DND-41 (cell line): ENCODE measurements around the gene LLGL1.
A peak's percentile ranks its signal among the peaks of the same experiment; 100 is the strongest.

Source experiments
- ATAC-seq: fragments of 200-7000 bp; cut with Tn5 transposase; 3 replicates; pipeline ENCODE4 v1.9.1; 2021; ENCODE audit warnings: low read depth; ENCODE audit not compliant: insufficient read depth
- DNase-seq: peaks from one replicate; pipeline ENCODE4 v3.0.0-alpha.2; 2020
- H2AFZ ChIP-seq: 2 replicates; pipeline ENCODE4 v1.6.0; 2012; ENCODE audit warnings: low read depth, low read length
- H3K27ac ChIP-seq: 2 replicates; pipeline ENCODE4 v1.5.1; 2012; ENCODE audit warnings: low read length, inconsistent platforms
- H3K27me3 ChIP-seq: fragments of 200-600 bp; sonication (generic); 2 replicates; pipeline ENCODE4 v1.6.0; 2012; ENCODE audit warnings: low read length, mild to moderate bottlenecking, inconsistent platforms; ENCODE audit not compliant: insufficient read depth, poor library complexity
- H3K36me3 ChIP-seq: 2 replicates; pipeline ENCODE4 v1.5.1; 2012; ENCODE audit warnings: low read length, inconsistent platforms; ENCODE audit not compliant: insufficient read depth
- H3K4me1 ChIP-seq: 2 replicates; pipeline ENCODE4 v1.5.1; 2012; ENCODE audit warnings: mild to moderate bottlenecking, low read length; ENCODE audit not compliant: insufficient read depth
- H3K4me2 ChIP-seq: 2 replicates; pipeline ENCODE4 v1.6.0; 2012; ENCODE audit warnings: mild to moderate bottlenecking, moderate library complexity, low read length, inconsistent platforms; ENCODE audit not compliant: insufficient read depth
- H3K4me3 ChIP-seq, 2 experiments: fragments of 200-600 bp in 1 of 2; shearing (Covaris generic) in 1 of 2; 2 replicates each; pipeline ENCODE4 v1.5.1; 2012 to 2016; ENCODE audit warnings: inconsistent platforms in 2 of 2, low read length in 2 of 2, mild to moderate bottlenecking in 2 of 2, low read depth in 1 of 2, moderate library complexity in 1 of 2
- H3K79me2 ChIP-seq: 2 replicates; pipeline ENCODE4 v1.6.0; 2012; ENCODE audit warnings: low read length, inconsistent platforms; ENCODE audit not compliant: insufficient read depth
- H3K9ac ChIP-seq: 2 replicates; pipeline ENCODE4 v1.6.0; 2012; ENCODE audit warnings: low read depth, mild to moderate bottlenecking, inconsistent platforms, low read length, moderate library complexity
- H3K9me3 ChIP-seq: 2 replicates; pipeline ENCODE4 v1.5.1; 2012; ENCODE audit warnings: low read length, moderate library complexity, mild to moderate bottlenecking, inconsistent platforms; ENCODE audit not compliant: insufficient read depth, severe bottlenecking
- H4K20me1 ChIP-seq: 2 replicates; pipeline ENCODE4 v1.6.0; 2012; ENCODE audit warnings: low read length; ENCODE audit not compliant: insufficient read depth
- CTCF ChIP-seq: IDR thresholded peaks from 2 replicates; pipeline ENCODE4 v1.5.1; 2012; ENCODE audit warnings: borderline replicate concordance, low read length, moderate library complexity, mild to moderate bottlenecking; ENCODE audit not compliant: poor library complexity, severe bottlenecking; ENCODE audit errors: extremely low read depth
- EZH2 ChIP-seq: IDR thresholded peaks from 3 replicates; pipeline ENCODE4 v1.6.1; 2012; ENCODE audit warnings: borderline replicate concordance, low read depth, mild to moderate bottlenecking, moderate library complexity, low read length, inconsistent platforms; ENCODE audit not compliant: severe bottlenecking

The LLGL1 gene

DNA sequence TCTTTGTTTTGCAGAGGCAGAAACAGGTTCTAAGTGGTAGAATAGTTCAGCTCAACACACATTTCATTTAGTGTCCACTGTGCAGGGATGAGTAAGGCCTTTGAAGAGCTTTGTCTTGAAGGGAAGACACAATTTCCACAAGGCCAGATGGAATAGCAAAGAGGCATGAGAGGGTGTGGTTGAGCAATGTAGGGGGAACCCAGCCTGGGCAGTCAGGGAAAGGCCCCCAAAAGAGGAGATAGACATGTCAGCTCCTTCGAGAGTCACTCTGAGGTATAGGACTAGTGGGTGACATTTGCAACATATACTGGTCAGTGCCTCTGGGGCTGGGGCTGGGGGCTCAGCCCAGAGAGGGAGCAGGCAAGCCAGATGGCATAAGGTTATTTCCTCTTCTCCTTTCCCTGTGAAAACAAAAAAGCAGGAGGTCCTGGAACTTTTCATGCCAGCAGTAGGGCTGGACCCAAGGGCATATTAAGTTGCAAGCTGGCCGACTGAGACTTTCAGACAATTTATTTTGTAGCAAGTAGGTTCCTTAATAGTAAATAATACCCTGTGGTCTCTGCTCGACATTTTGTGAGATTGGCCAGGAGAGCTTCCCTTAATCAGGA, 34.7 kb upstream of the LLGL1 start:
- no peak for DNase-seq
- Histone ChIP-seq H3K4me3 (peak overlapping the region in 1 of 2 experiments; percentile 28; a peak in 2 of 4 replicates), H3K9me3 (no peaks in the 10 kb centered on the region), H4K20me1 (peaks cover 84% of the 10 kb centered on the region), H3K4me2 (peak overlapping the region; percentile 40), H3K27me3 (no peaks in the 10 kb centered on the region), H3K36me3 (peaks cover 88% of the 10 kb centered on the region), H3K27ac (peak overlapping the region; percentile 13; the same call in 1 of the 2 replicates), H3K9ac (0 out of 2 replicates have a peak overlapping the region, but pooled peaks have one; percentile 17), H3K4me1 (peaks cover 53% of the 10 kb centered on the region), H2AFZ (no peak overlapping the region), H3K79me2 (peaks cover 97% of the 10 kb centered on the region)
- no peak for TF ChIP-seq CTCF
- TF ChIP-seq EZH2, result no peak
- ATAC-seq, result no peak

GRCh38 chr17:18191236-18191667, 34.2 kb upstream of the LLGL1 start:
- peaks cover 97% of the 10 kb centered on the region for H3K79me2 ChIP-seq
- no peak overlapping the region for H2AFZ ChIP-seq
- no peak overlapping the region for H3K27ac ChIP-seq
- H3K9me3 ChIP-seq, result no peaks in the 10 kb centered on the region
- H3K27me3 ChIP-seq, result no peaks in the 10 kb centered on the region
- no peak overlapping the region for H3K4me3 ChIP-seq
- H4K20me1 ChIP-seq, result peaks cover 81% of the 10 kb centered on the region
- no peak for TF ChIP-seq CTCF
- no peak for TF ChIP-seq EZH2
- H3K4me1 ChIP-seq, result peaks cover 48% of the 10 kb centered on the region
- DNase-seq, result no peak
- H3K9ac ChIP-seq, result no peak overlapping the region; the same call in 1 of the 2 replicates
- peak overlapping the region; percentile 40 for H3K4me2 ChIP-seq
- peaks cover 88% of the 10 kb centered on the region for H3K36me3 ChIP-seq
- no peak for ATAC-seq

DNA sequence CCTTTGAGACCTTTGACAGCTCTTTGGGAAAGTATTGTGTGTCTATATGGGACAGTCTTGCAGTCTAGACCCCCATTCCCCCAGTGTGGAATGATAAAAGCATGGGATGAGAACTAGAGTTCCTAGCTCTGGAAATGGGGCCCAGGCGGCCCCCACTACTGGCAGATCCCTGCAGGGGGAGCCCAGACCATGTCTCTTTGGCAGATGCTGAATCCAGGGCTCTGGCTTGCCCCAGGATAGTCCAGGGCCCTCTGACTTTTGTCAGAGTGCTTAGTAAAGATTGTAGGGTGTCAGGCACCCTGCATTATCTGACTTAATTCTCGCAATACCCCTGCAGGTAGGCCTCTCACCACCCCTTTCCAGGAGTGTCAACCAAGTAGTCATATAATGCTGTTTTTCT, 33.5 kb upstream of the LLGL1 start:
- no peak for TF ChIP-seq EZH2
- peak; percentile 30 for TF ChIP-seq CTCF
- ATAC-seq, result no peak; the same call in 2 of the 3 replicates
- no peaks in the 10 kb centered on the region for H3K27me3 ChIP-seq
- H3K27ac ChIP-seq, result no peak overlapping the region
- H4K20me1 ChIP-seq, result peaks cover 80% of the 10 kb centered on the region
- H3K79me2 ChIP-seq, result peaks cover 97% of the 10 kb centered on the region
- no peaks in the 10 kb centered on the region for H3K9me3 ChIP-seq
- H3K9ac ChIP-seq, result no peak overlapping the region
- peaks cover 87% of the 10 kb centered on the region for H3K36me3 ChIP-seq
- peak overlapping the region; percentile 31; the same call in 1 of the 2 replicates for H3K4me2 ChIP-seq
- H3K4me1 ChIP-seq, result peaks cover 40% of the 10 kb centered on the region
- H2AFZ ChIP-seq, result no peak overlapping the region
- DNase-seq, result no peak
- no peak overlapping the region for H3K4me3 ChIP-seq
